Thyroid gland (tissue), 4 donors: ENCODE data around the gene ZNF432.

Experiments used
- CTCF ChIP-seq, 6 experiments: fragments of 200-600 bp in 3 of 6; fragments of 450-650 bp in 3 of 6; sonication (generic) in 3 of 6; IDR thresholded peaks; one replicate each; pipeline ENCODE4 v1.5.1; 2016 to 2019; ENCODE audit warnings: antibody characterized with exemption in 6 of 6, mild to moderate bottlenecking in 2 of 6, inconsistent platforms in 1 of 6, moderate library complexity in 1 of 6
- POLR2A ChIP-seq, 2 donors: fragments of 450-650 bp; IDR thresholded peaks; one replicate each; pipeline ENCODE4 v1.6.1; 2017; ENCODE audit warnings: antibody characterized with exemption in 2 of 2, mild to moderate bottlenecking in 2 of 2, moderate library complexity in 1 of 2

- TF ChIP-seq CTCF (IDR thresholded peaks at IDR 0.05) (no peak), POLR2A (IDR thresholded peaks at IDR 0.05) (no peak)
Measured at GRCh38 chr19:51994048-51994644, 54.5 kb downstream of the ZNF432 start.
